ENCODE data around the gene CNP. TPM values are rescaled to one million over a fixed set of nuclear protein-coding genes. Genes with fewer than 3 reads are reported as not detected.

Gene CNP
- total RNA-seq, 1 experiment from 2014 or later = 78.5 TPM

- H3K27me3 Mint-ChIP-seq (ENCODE audit: low read depth) = no peaks in the 10 kb centered on the region
- Histone ChIP-seq H3K56ac (ENCODE audit: insufficient read length, low read depth, low read length) (no peak overlapping the region), H3K4me1 (ENCODE audit: insufficient read depth, low read length) (no peaks in the 10 kb centered on the region), H3K18ac (ENCODE audit: insufficient read length, low read depth, low read length) (no peak overlapping the region), H3K4ac (ENCODE audit: low read depth, low read length) (no peak overlapping the region), H3K9ac (ENCODE audit: extremely low read depth, insufficient read length, low read length) (no peak overlapping the region), H2AFZ (ENCODE audit: low read length) (no peak overlapping the region), H4K20me1 (ENCODE audit: control insufficient read depth, insufficient read depth, insufficient read length) (no peaks in the 10 kb centered on the region), H3T11ph (ENCODE audit: low read length) (no peak overlapping the region), H4K91ac (ENCODE audit: insufficient read length, low read depth, low read length) (no peak overlapping the region), H3K79me1 (ENCODE audit: insufficient read depth, low read depth, low read length, poor library complexity, severe bottlenecking) (no peaks in the 10 kb centered on the region), H2BK12ac (ENCODE audit: insufficient read length, low read depth, low read length) (no peak overlapping the region), H2AK5ac (ENCODE audit: insufficient read length, low read length) (no peak overlapping the region), H4K8ac (replicated peaks; ENCODE audit: insufficient read length, low read depth, low read length) (no peak overlapping the region), H2BK20ac (ENCODE audit: low read depth, low read length, poor library complexity, severe bottlenecking) (no peak overlapping the region), H2BK5ac (ENCODE audit: insufficient read length, low read length) (no peak overlapping the region), H3K27me3 (ENCODE audit: insufficient read depth, low read length) (no peaks in the 10 kb centered on the region), H3K9me3 (ENCODE audit: control insufficient read depth, low read depth, low read length) (no peaks in the 10 kb centered on the region), H3K4me2 (ENCODE audit: insufficient read depth, insufficient read length, low read length) (no peak overlapping the region), H3K23me2 (ENCODE audit: insufficient read length, low read depth, low read length, poor library complexity, severe bottlenecking) (no peaks in the 10 kb centered on the region), H3K79me2 (ENCODE audit: insufficient read depth, low read length) (no peaks in the 10 kb centered on the region), H3K23ac (ENCODE audit: insufficient read length, low read depth, low read length) (no peak overlapping the region), H2BK15ac (ENCODE audit: low read depth, low read length) (no peak overlapping the region), H3K14ac (ENCODE audit: insufficient read depth, low read length) (no peak overlapping the region), H2BK120ac (ENCODE audit: low read depth, low read length, poor library complexity, severe bottlenecking) (no peak overlapping the region), H3K27ac (ENCODE audit: insufficient read length, low read depth, low read length) (no peak overlapping the region), H4K5ac (ENCODE audit: insufficient read length, low read depth, low read length) (no peak overlapping the region)
- no peak overlapping the region for H3K4me3 Mint-ChIP-seq
- no peak for TF ChIP-seq CTCF (conservative IDR thresholded peaks at IDR 0.05)
- no CpG with 5 or more reads among the region's 6 CpGs for WGBS (ENCODE audit: extremely low coverage, insufficient read length, low lambda C conversion rate)
- peaks cover 0 to 3% (median 0%) of the 10 kb centered on the region in 3 experiments; a peak in 1 of 7 replicates for H3K36me3 Mint-ChIP-seq (ENCODE audit: insufficient read depth in 1 of 3, low read depth in 3 of 3)
- H3K27ac Mint-ChIP-seq = no peak overlapping the region; a peak in 2 of 7 replicates
- DNase-seq = no peak
- H3K9me3 Mint-ChIP-seq = no peaks in the 10 kb centered on the region; a peak in 1 of 5 replicates
- peaks cover 3 to 8% of the 10 kb centered on the region in 2 experiments; a peak in 3 of 4 replicates for H3K4me1 Mint-ChIP-seq
Measured at GRCh38 chr17:41939693-41940090, 26.9 kb upstream of the CNP start.
